D721Med (cell line): ENCODE data around the gene FAM78B.
A peak's percentile ranks its signal among the peaks of the same experiment; 100 is the strongest.

Source experiments
- DNase-seq: peaks from one replicate; pipeline ENCODE4 v3.0.0; 2011; ENCODE audit warnings: low spot score; ENCODE audit not compliant: insufficient read length
- FAIRE-seq: peaks from 2 replicates; lab custom pipeline; 2011; peaks lifted over from hg19 to GRCh38; lab: Jason Lieb, UNC
- TF ChIP-seq, protein P1 (sequence below): IDR thresholded peaks from 2 replicates; pipeline ENCODE4 v1.5.1; 2012; ENCODE audit warnings: mild to moderate bottlenecking, control low read depth; ENCODE audit not compliant: insufficient read depth; ENCODE audit errors: missing control alignments

FAM78B gene

DNA sequence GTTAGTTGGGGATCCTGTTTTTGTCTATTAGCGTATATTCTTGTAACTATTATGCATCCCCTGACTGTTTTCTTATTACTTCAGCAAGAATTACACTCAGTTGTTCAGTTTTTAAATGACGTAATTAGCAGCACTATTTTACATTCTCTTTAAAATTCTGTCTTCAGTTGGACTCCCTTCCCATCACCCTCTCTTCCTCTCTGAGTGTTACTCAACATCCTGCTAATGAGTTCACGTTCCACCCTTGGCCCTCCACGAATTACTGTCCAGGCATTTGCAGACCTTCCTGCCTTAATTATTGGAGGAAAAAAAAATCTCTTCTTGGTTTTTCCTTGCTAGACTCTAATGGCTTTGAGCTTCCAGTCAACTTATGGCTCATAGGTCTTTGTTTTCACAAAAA, 23.6 kb upstream of the FAM78B start:
- no peak for DNase-seq
- peak; percentile 46 for FAIRE-seq
- TF ChIP-seq, protein P1, sequence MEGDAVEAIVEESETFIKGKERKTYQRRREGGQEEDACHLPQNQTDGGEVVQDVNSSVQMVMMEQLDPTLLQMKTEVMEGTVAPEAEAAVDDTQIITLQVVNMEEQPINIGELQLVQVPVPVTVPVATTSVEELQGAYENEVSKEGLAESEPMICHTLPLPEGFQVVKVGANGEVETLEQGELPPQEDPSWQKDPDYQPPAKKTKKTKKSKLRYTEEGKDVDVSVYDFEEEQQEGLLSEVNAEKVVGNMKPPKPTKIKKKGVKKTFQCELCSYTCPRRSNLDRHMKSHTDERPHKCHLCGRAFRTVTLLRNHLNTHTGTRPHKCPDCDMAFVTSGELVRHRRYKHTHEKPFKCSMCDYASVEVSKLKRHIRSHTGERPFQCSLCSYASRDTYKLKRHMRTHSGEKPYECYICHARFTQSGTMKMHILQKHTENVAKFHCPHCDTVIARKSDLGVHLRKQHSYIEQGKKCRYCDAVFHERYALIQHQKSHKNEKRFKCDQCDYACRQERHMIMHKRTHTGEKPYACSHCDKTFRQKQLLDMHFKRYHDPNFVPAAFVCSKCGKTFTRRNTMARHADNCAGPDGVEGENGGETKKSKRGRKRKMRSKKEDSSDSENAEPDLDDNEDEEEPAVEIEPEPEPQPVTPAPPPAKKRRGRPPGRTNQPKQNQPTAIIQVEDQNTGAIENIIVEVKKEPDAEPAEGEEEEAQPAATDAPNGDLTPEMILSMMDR: no peak

DNA sequence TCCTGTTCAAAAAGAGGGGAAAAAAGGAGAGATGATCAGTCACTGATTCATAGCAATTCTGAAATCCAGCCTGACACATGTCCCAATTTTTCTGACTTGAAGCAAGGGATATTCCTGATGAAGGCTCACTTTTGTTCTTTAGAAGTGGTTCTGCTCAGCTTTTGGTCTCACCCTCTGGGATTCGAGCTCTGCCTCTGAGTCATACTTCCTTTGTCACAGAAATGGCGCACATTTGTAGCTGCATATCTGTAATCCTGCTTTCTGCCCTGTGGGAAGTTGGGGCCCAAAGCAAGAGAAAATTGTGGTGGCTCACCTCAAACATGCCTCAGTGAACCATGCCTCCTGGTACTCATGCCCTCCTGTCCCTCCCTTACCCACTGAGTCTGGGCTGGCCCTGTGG, 22.3 kb upstream of the FAM78B start:
- TF ChIP-seq, protein P1: no peak
- DNase-seq (no peak), FAIRE-seq (no peak)

DNA sequence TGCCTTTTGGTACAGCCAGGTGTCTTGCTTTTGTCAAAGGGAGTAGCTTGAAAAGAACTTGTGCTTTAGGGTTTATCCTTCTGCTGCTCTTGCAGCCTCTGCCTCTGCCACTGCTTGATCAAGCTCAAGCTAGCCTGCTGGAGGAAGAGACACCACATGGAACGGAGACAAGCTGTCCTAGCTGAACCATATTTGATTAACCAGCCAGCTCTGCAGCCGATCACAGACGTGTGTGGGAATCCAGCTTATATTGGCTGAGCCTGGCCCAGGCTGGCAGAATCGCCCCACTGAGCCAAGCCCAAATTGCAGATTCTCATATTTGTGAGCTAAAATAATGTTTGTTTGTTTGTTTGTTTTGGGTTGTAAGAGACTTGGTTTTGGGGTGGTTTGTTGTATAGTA, 18.7 kb upstream of the FAM78B start:
- TF ChIP-seq, protein P1: no peak
- DNase-seq (no peak), FAIRE-seq (no peak)

DNA sequence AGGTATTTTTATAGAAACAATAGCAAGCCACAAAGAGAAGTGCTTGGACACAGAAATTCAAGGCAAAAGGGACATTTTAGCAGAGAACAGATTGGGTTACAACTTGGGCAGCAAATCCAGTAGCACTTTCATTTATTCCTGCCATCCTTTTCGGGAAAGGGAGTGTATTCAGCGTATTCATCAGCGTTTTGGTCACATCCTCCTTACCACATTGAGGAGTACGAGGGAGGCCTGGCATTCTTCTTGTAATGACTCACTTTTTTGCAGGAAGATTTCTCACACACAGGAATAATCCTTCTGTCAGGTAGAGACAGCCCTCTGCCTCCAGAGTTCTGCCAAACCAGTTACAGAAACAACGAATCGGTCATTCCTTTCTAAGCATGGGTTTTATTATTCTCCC, 18.1 kb upstream of the FAM78B start:
- TF ChIP-seq, protein P1: no peak
- no peak for DNase-seq
- no peak for FAIRE-seq

DNA sequence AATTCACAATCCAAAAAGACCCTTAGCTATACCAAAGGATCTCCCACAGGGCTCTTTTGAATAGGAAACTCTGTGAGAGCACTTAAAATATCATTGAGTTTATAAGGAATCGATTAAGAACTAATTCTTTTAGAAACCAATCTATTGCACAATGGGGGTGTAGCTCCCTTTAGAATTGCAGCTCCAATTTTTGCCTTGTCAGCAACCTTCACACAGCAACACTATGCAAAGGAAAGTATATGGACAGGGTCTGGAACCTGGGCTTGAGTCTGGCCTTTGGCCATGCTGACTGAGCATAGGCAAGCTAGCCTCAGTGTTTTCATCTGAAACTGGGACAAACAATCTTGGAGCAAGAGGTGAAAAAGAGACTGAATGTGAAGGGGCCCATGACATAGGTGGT, 17.2 kb upstream of the FAM78B start:
- DNase-seq (no peak), FAIRE-seq (no peak)
- TF ChIP-seq, protein P1: no peak

DNA sequence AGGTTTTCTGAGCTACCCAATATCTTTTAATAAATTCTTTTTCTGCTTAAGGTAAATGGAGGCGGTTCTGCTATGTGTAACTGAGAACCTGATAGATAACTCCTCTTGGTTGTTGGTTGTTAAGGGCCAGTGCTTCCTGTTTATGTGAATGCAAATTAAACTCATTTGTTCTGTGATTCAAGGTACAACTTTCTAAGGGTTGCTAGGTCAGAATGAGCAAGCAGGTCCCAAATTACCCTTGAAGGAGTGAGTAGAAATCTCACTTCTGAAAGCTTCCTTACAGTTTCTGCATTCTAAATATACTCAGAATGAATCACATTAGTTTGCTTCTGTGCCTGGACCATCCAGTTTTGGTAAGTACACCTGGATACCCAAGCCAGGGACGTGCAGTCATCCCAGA, 15.5 kb upstream of the FAM78B start:
- TF ChIP-seq, protein P1: no peak
- DNase-seq: no peak
- no peak for FAIRE-seq

DNA sequence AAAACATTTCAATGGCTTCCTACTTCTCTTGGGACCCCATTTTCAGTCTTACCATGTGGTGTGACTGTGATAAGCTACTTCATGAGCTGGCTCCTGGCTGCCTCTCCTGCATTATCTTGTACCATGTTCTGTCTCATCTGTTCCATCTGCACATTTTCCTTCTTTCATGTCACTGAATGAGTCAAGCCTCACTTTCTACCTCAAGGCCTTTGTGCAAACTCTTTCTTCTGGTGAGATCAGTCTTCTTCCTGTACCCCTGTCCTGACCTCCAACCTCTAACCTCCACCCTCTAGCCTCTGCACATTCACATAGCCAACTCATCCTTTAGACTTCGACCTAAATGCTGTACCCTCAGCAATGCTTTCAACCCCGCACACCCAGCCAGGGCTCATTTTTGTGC, 9.6 kb upstream of the FAM78B start:
- DNase-seq (no peak), FAIRE-seq (no peak)
- TF ChIP-seq, protein P1: no peak
